Pancreas (tissue), 10 donors: Measurements from ENCODE around the gene TBKBP1. TPM values are rescaled to one million over a fixed set of nuclear protein-coding genes. Genes with fewer than 3 reads are reported as not detected.

ENCODE experiments used
- ATAC-seq, 4 donors: fragments of 200-7000 bp; cut with Tn5 transposase; one replicate each; pipeline versions ENCODE4 v1.8.0 to v1.9.1; 2020; ENCODE audit warnings: mild to moderate bottlenecking in 4 of 4, moderate library complexity in 4 of 4
- DNase-seq, 6 donors: peaks; one replicate each; pipeline ENCODE4 v3.0.0-alpha.2; 2020
- FAIRE-seq: peaks from 2 replicates; lab custom pipeline; 2012; peaks lifted over from hg19 to GRCh38; lab: Jason Lieb, UNC
- H3K27ac ChIP-seq, 4 donors: fragments of 200-600 bp; sonication (generic); 1 replicate in 3 of 4; 2 replicates in 1 of 4; pipeline versions ENCODE4 v1.5.0 to v1.8.0; 2020
- H3K27me3 ChIP-seq, 4 donors: fragments of 200-600 bp; one replicate each; pipeline ENCODE4 v1.8.0; 2021
- H3K36me3 ChIP-seq, 3 donors: fragments of 200-600 bp; sonication (generic) in 1 of 3; one replicate each; pipeline versions ENCODE4 v1.5.0 to v1.8.0; 2020 to 2021
- H3K4me1 ChIP-seq, 3 donors: fragments of 200-600 bp; one replicate each; pipeline ENCODE4 v1.8.0; 2021
- H3K4me3 ChIP-seq, 4 donors: fragments of 200-600 bp; sonication (generic) in 2 of 4; one replicate each; pipeline versions ENCODE4 v1.5.0 to v1.8.0; 2020 to 2021
- H3K9me3 ChIP-seq, 4 donors: fragments of 200-600 bp; one replicate each; pipeline ENCODE4 v1.8.0; 2021
- WGBS, 2 donors: extraction: QIAGEN DNeasy Blood & Tissue Kit; methylation state at CpG; one replicate each; pipeline ENCODE4 v1.1.7; 2013; 5-methylcytosine and 5-hydroxymethylcytosine counted together
- intact Hi-C, 3 donors: fragments of 100-400 bp; cut with DNase I; formaldehyde crosslinking; loops; one replicate each; pipeline versions ENCODE4 v1.11.1 to v1.14.2; 2022
- polyA plus RNA-seq, 2 donors: library from polyadenylated mRNA; stranded (reverse); fragments of 200-250 nt; gene quantifications; one replicate each; pipeline ENCODE4 v1.2.3, GENCODE V29; 2013
- total RNA-seq, 6 donors: library from RNA; stranded (reverse); fragmentation: NEBNext Ultra II Directional in 4 of 6; extraction: Animal tissue kit (Norgen Biotek cat#: 25700) in 4 of 6; gene quantifications; one replicate each; pipeline versions ENCODE4 v1.2.1 to v1.2.4, GENCODE V29; 2021 to 2023
- TF ChIP-seq, protein P1 (sequence below), 4 donors: fragments of 200-600 bp; sonication (generic) in 3 of 4; IDR thresholded peaks; one replicate each; pipeline versions ENCODE4 v1.5.0 to v1.8.0; 2021; ENCODE audit warnings: antibody characterized with exemption in 4 of 4
- donor health status: healthy with polysubstance abuse.
- donor health status: DM: no; HTN: no; CAD: no; lungs with moderate emphysema.
- donor health status: DM: no; HTN: no; CAD: no.
- donor health status: control.
- donor health status: control.
- donor health status: Bipolar disorder and iron deficiency.
- donor health status: DM: yes; HTN: yes; CAD: no.
- donor health status: DM: no; HTN: no; CAD: no.
- donor health status: DM: no; HTN: no; CAD: no.
- donor health status: DM: yes; HTN: yes; CAD: no.

The TBKBP1 gene
- total and polyA plus RNA-seq, 8 donors = 4.7 to 21.2 (median 6.4) TPM

DNA sequence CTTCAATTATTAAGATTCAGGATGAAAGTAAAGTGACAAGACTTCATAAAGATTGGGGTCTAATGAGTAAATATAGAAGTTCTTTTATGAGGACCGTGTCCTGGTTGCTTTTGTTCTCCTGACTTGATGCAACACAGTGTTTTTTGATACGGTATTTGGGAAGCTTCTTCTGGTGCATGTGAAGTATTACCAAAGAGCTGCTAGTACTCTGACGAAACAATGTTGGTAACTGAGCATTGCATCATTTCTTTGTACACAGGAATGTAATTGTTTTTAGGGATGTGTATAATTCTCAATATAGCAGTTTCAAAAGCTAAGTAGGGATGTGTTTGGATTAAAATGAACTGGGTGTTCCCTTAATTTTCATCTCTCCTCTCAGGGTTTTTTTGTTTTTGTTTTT is 28.3 kb upstream of the TBKBP1 start:
- ATAC-seq (no peak), FAIRE-seq (no peak)

DNA sequence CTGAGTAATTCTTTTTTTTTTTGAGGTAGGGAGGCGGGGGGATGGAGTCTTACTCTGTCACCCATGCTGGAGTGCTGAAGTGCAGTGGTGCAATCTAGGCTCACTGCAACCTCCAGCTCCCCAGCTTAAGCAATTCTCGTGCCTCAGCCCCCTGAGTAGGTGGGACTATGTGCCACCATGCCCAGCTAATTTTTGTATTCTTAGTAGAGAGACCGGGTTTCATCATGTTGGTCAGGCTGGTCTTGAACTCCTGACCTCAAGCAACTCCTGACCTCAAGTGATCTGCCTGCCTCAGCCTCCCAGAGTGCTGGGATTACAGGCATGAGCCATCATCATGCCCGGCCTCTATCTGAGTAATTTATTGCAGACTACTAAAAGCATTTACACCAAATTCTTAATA is 24.9 kb upstream of the TBKBP1 start:
- TF ChIP-seq, protein P1, sequence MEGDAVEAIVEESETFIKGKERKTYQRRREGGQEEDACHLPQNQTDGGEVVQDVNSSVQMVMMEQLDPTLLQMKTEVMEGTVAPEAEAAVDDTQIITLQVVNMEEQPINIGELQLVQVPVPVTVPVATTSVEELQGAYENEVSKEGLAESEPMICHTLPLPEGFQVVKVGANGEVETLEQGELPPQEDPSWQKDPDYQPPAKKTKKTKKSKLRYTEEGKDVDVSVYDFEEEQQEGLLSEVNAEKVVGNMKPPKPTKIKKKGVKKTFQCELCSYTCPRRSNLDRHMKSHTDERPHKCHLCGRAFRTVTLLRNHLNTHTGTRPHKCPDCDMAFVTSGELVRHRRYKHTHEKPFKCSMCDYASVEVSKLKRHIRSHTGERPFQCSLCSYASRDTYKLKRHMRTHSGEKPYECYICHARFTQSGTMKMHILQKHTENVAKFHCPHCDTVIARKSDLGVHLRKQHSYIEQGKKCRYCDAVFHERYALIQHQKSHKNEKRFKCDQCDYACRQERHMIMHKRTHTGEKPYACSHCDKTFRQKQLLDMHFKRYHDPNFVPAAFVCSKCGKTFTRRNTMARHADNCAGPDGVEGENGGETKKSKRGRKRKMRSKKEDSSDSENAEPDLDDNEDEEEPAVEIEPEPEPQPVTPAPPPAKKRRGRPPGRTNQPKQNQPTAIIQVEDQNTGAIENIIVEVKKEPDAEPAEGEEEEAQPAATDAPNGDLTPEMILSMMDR (IDR thresholded peaks at IDR 0.05) = no peak
- H3K36me3 ChIP-seq = peaks cover 7 to 93% (median 32%) of the 10 kb centered on the region in 3 donors
- WGBS, 2 donors = 88 to 99% methylated on average over 4 of the region's 4 CpGs
- H3K27me3 ChIP-seq = no peaks in the 10 kb centered on the region
- DNase-seq = no peak
- no peaks in the 10 kb centered on the region for H3K9me3 ChIP-seq
- no peak for ATAC-seq
- no peak overlapping the region for H3K4me3 ChIP-seq
- intact Hi-C loops = no loop called here
- no peaks in the 10 kb centered on the region for H3K4me1 ChIP-seq
- no peak overlapping the region for H3K27ac ChIP-seq
- no peak for FAIRE-seq

More for the DNA sequence above, 28.3 kb upstream of the TBKBP1 start:
- Histone ChIP-seq H3K27me3 (no peaks in the 10 kb centered on the region), H3K4me3 (no peak overlapping the region), H3K9me3 (no peaks in the 10 kb centered on the region), H3K27ac (no peak overlapping the region), H3K4me1 (no peaks in the 10 kb centered on the region), H3K36me3 (peaks cover 7 to 81% (median 34%) of the 10 kb centered on the region in 3 donors)
- TF ChIP-seq, protein P1 (IDR thresholded peaks at IDR 0.05) = no peak
- WGBS, 2 donors = 77 to 86% methylated on average over 3 of the region's 3 CpGs
- DNase-seq = no peak
- intact Hi-C loops = no loop called here

- peaks cover 7 to 95% (median 38%) of the 10 kb centered on the region in 3 donors for H3K36me3 ChIP-seq
- H3K27me3 ChIP-seq = no peaks in the 10 kb centered on the region
- DNase-seq = no peak
- H3K4me1 ChIP-seq = no peaks in the 10 kb centered on the region
- WGBS, 2 donors = 13 to 34% methylated on average over 1 of the region's 1 CpG
- intact Hi-C loops = no loop called here
- no peaks in the 10 kb centered on the region for H3K9me3 ChIP-seq
- no peak for FAIRE-seq
- TF ChIP-seq, protein P1 (IDR thresholded peaks at IDR 0.05) = no peak
- no peak overlapping the region for H3K27ac ChIP-seq
- ATAC-seq = peak in 1 of 4 donors; percentile 29
- H3K4me3 ChIP-seq = no peak overlapping the region
These were observed 23.9 kb upstream of the TBKBP1 start for GRCh38 chr17:47670064-47670463.

DNA sequence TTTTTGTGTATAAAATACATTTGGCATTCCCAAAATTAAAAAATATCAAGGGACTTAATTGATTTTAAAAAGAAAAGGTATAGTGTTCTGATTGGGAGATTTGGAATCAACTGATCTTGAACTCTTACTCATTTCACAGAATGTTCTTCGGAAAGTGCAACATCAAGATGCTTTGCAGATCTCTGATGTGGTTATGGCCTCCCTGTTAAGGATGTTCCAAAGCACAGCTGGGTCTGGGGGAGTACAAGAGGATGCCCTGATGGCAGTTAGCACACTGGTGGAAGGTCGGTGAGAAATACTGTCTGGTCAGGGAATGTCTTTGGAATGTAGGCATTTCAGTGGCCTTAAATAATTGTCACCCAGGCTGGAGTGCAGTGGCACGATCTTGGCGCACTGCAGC is 19.5 kb upstream of the TBKBP1 start:
- intact Hi-C loops = no loop called here
- TF ChIP-seq, protein P1 (IDR thresholded peaks at IDR 0.05) = no peak
- FAIRE-seq = no peak
- Histone ChIP-seq H3K9me3 (no peaks in the 10 kb centered on the region), H3K27ac (no peak overlapping the region), H3K4me1 (no peaks in the 10 kb centered on the region), H3K4me3 (no peak overlapping the region), H3K27me3 (no peaks in the 10 kb centered on the region), H3K36me3 (peaks cover 17 to 94% (median 55%) of the 10 kb centered on the region in 3 donors)
- DNase-seq = no peak
- no peak for ATAC-seq
- 82 to 91% methylated on average over 4 of the region's 4 CpGs for WGBS, 2 donors

- no peak overlapping the region for H3K27ac ChIP-seq
- no peak for ATAC-seq
- peaks cover 16 to 94% (median 61%) of the 10 kb centered on the region in 3 donors for H3K36me3 ChIP-seq
- no peaks in the 10 kb centered on the region for H3K9me3 ChIP-seq
- FAIRE-seq = no peak
- WGBS, 2 donors = 97 to 99% methylated on average over 2 of the region's 2 CpGs
- TF ChIP-seq, protein P1 (IDR thresholded peaks at IDR 0.05) = no peak
- H3K27me3 ChIP-seq = no peaks in the 10 kb centered on the region
- intact Hi-C loops = no loop called here
- no peak for DNase-seq
- no peaks in the 10 kb centered on the region for H3K4me1 ChIP-seq
- no peak overlapping the region for H3K4me3 ChIP-seq
These were observed 18.4 kb upstream of the TBKBP1 start for GRCh38 chr17:47675380-47676198.
